HG02970 (cell line): ENCODE data around the gene MTMR12.
"Not testable (repeated sequence)": the region's sequence is repeated elsewhere in the genome, so short reads cannot be mapped to it uniquely, and the experiment has no call there.

Experiments
- ATAC-seq: cut with Tn5 transposase; IDR thresholded peaks from one replicate; pipeline ENCODE4 v1.9.1; 2021; ENCODE audit warnings: mild to moderate bottlenecking, moderate library complexity, moderate number of reproducible peaks; ENCODE audit not compliant: unreplicated experiment, low FRiP score

Gene MTMR12

DNA sequence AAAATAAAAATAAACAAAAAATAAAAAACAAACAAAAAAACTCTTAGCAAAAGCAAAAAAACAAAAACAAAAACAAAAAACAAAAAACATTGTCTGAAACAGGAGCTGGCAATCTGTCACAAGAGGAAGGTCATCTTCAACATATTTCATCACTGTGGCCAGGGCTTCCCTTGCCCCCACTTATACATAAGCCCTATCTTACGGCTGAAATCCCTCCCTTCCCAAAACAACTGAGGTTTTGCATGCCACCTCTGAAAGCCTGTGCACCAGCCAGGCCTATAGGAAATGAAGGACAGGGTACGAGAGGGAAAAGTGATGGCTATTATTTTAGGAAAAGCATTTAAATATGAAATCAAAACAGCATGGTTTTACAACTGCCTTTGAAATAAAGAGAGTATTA is 10.8 kb downstream of the MTMR12 start:
- no peak for ATAC-seq

DNA sequence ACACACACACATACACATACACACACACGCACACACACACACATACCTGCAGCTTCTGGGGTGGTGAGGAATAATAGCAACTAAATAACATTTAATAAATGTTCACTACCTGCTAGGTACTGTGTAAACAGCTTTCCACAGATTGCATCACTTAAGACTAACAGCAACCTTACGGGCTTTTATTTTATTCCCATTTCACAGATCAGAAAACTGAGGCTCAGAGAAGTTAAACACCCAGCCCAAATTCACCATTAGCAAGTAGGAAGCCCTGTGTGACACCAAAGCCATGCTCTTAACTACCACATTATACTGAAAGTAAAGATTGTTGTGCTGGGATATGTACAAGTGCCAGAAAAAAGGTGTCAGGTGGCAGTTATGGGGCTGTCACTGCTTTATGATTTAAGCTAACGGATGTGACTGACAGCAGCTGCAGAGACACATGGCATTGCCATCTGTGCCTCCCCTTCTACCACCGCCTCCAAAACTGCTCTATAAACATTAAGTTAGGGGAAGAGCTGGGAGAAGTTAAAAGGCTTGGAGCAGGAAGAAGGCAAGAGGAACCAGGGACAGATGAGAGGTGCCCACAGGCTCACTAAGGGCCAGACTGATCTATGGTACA is 13.6 kb downstream of the MTMR12 start:
- ATAC-seq, result no peak

DNA sequence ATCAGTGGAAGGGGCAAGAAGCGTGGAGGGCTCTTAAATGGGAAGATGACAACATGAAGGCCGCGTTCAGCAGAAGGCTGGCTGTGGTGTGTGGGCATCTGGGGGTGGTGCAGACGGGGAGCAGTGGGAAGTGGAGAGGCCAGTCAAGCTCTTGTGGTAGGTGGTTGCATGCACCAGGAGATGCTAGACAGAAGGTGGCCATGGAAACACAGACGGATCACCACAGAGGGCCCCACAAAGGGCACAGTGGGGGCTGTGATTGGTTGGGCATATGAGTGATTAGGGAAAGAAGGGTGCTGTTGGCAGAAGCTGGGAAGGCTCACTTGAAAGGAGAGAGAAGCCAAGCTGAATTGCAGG is 14.7 kb downstream of the MTMR12 start:
- ATAC-seq, result no peak

DNA sequence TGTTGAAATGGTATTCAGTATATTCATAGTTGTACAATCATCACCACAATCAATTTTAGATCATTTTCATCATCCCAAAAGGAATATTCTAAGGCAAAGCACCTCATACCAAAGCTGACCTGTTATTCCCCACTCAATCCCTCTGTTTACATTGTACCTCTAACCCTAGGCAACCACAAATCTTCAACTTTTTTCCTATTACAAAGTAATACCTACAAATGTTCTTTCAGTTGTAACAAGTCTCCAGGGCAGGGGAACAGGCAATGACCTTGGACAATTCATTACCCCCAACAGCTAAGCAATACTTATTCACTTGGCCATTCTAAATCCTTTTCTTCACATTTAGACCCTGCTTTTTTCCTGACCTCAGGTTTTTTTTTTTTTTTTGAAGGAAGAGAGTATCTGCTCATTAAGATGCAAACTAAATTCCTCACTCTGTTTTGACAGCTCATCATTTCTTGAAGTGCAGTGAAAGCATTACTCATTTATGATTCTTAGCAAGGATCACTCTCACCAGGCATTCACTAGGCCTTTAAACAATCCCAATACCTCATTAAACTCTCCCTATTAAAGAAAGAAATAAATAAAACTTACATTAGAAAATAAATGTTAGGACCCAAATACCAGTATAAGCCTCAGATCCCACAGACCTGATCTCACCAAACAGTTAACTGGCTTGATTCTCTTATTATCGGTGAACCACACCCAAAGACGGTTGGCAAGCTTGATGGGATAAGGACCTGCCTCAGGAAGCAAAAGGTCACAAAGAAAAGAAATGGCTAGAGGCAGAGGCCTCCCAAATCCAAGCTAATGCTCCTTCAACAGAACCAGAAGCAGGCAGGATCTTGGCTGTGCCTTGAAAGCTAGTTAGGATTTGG is 15.3 kb downstream of the MTMR12 start:
- no peak for ATAC-seq

DNA sequence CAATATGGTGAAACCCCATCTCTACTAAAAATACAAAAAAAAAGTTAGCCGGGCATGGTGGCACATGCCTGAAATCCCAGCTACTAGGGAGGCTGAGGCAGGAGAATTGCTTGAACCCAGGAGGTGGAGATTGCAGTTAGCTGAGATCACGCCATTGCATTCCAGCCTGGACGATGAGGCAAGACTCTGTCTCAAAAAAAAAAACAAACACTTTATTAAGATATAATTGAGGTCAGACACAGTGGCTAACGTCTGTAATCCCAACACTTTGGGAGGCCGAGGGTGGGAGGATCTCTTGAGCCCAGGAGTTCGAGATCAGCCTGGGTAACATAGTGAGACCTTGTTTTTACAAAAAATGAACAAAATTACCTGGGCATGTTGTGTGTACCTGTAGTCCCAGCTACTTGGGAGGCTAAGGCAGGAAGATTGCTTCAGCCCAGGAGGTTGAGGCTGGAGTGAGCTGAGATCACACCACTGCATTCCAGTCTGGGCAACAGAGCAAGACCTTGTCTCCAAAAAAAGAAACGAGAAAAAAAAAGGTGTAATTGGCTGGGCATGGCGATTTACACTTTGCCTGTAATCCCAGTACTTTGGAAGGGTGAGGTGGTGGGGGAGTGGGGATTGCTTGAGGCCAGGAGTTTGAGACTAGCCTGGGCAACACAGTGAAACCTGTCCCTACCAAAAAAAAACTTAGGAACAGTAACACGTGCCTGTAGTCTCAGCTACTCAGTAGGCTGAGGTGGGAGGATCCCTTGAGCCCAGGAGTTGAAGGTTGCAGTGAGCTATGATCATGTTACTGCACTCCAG is 16.6 kb downstream of the MTMR12 start:
- ATAC-seq, result not testable (repeated sequence)

DNA sequence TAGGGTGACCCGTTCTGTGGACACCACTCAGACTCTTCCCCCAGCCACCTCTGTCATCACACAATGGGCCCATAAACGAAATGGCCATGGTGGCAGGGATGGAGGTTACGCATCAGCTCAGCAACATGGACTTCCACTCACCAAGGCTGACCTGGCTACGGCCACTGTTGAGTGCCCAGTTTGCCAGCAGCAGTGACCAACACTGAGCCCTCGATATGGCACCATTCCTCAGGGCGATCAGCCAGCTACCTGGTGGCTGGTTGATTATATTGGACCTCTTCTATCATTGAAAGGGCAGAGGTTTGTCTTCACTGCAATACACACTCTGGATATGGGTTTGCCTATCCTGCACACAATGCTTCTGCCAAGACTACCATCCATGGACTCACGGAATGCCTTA is 21.1 kb downstream of the MTMR12 start:
- ATAC-seq, result no peak

DNA sequence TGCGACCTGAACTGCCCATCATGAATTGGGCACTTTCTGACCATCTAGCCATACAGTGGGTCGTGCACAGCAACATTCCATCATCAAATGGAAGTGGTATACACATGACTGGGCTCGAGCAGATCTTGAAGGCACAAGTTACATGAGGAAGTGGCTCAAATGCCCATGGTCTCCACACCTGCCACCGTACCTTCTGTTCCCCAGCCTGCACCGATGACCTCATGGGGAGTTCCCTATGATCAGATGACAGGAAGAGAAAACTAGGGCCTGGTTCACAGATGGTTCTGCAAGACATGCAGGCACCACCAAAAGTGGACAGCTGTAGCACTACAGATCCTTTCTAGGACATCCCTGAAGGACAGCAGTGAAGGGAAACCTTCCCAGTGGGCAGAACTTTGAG is 21.8 kb downstream of the MTMR12 start:
- ATAC-seq, result no peak

DNA sequence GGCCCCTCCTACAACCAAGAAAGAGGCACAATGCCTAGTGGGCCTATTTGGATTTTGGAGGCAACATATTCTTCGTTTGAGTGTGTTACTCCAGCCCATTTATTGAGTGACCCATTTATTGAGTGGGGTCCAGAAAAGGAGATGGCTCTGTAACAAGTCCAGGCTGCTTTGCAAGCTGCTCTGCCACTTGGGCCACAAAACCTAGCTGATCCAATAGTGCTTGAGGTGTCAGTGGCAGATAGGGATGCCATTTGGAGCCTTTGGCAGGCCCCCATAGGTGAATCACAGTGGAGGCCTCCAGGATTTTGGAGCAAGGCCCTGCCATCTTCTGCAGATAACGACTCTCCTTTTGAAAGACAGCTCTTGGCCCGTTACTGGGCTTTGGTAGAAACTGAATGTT is 22.2 kb downstream of the MTMR12 start:
- ATAC-seq, result not testable (repeated sequence)

DNA sequence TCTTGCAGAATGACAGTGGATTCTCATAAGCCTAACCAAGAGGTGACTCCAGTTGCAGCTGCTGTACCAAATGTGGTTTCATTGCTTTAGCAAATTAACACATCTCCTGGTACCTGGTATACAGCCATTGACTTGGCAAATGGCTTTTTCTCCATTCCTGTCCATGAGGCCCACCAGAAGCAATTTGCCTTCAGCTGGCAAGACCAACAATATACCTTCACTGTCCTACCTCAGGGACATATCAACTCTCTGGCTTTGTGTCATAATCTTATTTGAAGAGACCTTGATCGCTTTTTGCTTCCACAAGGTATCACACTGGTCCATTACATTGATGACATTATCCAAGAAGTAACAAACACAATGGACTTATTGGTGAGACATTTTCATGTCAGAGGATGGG is 22.8 kb downstream of the MTMR12 start:
- not testable (repeated sequence) for ATAC-seq

DNA sequence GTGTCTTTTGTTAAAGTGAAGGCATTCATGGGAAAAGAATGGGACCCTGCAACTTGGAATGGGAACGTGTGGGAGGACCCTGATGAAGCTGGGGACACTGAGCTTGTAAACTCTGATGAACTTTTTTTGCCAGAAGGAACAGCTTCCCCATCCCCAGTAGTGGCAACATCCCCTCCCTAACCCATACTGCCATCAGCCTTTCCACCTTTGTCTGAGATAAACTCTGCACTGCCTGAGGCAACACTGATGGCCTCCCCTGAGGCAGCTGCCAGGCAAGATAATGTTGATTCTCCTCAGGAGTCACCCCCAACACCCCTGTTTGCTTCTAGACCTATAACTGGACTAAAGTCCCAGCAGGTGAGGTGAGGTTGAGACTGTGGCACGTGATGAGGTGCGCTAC is 24.6 kb downstream of the MTMR12 start:
- ATAC-seq, result not testable (repeated sequence)

DNA sequence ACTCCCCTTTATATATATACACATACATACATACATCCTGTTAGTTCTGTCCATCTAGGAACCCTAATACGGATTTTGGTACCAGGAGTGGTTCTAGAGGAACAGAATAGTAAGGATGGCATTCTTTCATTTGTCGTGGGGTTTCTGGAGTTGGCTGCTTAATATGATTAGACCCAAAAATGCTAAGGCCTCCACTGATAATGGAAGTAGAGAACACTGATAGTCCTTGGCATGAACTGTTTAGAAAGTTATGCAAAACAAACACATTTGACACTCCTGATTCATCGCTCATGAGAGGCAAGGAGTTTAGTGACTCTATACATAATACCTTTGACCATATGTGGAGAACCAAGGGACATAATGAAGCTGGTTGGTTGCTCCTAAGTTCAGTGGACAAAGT is 25.2 kb downstream of the MTMR12 start:
- not testable (repeated sequence) for ATAC-seq

DNA sequence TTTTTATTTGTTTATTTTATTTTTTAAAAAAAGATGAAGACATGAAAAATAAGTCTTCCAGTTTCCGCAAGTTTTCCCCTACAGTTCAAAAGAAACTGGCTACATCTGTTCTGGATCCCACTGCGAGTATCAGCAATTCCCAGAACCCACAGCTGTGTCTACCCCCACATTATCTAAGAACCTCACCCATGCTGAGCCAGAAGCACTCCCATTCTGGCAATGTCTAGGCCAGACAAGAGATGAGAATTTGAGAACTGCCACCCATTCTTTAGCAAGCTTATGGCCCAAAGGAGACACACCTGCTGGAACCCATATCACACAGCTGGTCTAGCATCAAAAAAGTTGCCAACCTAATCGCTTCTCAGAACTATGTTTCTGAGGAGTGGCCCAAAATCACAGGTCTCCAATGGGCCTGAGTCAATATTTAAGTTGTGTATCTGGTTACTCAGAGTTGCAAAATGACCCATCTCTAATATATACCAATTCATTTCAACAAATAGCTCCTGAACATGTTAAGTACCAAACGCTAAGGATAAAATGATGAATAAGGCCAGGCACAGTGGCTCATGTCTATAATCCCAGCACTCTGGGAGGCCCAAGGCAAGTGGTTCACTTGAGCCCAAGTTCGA is 27.1 kb downstream of the MTMR12 start:
- no peak for ATAC-seq

DNA sequence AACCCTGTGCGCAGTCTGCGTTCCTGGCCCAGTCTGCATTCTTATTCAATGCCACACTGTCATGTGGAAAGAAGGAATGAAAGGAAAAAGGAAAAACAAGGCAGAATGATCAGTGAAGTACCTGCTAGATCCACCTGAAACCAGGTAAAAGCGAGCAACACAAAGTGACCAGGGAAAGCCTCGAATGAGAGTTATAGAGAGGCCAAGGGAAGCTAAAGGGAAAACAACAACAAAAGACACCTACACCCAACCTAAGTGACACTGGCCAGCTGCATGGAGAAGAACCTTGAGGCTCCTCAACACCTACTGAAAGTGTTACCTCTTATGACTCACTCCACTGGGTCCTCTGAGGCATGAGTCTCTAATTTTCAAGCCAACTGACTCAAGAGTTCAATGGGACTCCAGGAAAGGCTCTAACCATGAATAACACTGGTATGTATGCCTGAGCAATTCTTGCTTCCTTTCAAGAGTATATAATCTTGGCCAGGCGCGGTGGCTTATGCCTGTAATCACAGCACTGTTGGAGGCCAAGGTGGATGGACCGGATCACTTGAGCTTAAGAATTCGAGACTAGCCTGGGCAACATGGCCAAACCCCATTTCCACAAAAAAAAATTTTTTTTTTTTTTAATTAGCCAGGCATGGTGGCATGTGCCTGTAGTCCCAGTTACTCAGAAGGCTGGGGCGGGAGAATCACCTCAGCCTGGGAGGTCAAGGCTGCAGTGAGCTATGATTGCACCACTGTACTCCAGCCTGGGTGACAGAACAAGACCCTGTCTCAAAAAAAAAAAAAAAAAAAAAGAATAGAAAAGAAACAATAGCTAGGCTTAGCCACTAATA is 29.0 kb downstream of the MTMR12 start:
- ATAC-seq, result no peak

DNA sequence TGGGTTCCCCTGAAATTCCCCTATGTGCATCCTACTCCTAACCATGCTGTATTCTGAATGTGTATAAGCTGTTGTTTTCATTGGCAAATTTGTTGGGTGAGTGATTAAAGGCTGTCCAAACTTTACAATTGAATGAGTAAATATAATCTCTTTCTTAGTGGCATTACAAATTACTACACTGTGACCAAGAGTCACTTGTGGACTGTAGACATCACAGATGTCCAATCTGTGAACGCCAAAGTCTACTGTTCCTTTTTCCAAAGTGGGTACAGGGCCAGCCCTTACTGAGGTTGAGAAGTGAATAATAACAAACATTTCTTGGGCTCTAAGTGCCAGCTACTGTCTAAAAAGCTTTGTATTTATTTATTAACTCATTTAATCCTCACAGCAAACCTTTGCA is 29.7 kb downstream of the MTMR12 start:
- no peak for ATAC-seq

DNA sequence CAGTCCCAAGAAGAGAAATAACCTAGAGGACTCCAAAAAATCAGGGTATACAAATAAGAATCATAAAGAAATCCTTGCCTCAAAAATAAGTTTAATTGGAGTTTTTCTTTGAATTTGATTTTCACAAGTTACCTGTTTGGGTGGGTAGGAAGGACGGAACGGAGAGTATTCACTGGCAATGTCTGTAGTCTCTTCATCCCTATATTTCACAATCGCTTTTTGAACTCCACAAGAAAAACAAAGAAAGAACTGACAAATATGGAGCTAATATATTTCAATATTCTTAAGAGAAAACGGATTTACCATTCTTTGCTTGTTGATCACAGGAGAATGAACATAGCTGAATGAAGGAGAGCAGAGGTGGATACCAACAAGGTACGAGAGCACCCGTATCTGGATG is 30.1 kb downstream of the MTMR12 start:
- ATAC-seq, result no peak

DNA sequence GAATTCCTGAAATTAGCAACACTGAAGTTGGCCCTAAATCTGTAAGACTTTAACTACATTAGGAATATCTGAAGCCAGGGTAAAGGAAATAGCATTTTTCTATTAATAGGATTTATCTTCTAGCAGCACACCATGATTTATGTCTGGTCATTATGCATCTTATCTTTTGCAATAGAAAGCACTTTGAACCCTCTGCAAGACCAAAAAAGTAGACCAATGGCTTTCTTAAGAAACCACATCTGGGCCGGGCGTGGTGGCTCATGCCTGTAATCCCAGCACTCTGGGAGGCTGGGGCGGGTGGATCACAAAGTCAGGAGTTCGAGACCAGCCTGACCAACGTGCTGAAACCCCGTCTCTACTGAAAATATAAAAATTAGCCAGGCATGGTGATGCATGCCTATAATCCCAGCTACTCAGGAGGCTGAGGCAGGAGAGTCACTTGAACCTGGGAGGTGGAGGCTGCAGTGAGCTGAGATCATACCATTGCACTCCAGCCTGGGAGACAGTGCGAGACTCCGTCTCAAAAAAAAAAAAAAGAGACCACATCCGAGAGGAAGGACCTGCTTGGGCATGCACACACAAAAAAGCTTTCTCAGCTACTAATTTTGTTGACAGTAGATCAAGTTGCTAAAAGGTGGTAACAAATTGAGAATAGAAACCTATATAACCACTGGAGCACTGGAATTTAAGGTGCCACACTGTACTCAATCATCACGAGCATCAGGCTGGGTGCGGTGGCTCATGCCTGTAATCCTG is 31.2 kb downstream of the MTMR12 start:
- ATAC-seq, result not testable (repeated sequence)

DNA sequence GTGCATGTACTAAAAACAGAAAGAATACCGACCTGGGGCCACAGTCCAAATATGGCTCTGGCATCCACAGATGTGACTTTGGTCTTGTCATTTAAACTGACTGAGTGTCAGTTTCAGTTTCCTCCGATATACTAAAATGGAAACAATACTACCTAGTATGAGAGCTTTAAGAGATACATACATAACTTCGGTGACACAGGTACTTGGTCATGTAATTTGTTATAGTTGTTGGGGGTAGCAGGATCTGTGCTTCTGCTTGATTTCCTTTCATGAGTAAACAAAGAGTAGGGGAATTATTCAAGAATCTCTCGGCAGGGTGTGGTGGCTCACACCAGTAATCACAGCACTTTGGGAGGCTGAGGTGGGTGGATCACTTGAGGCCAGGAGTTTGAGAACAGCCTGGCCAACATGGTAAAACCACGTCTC is 32.1 kb downstream of the MTMR12 start:
- peak; percentile 74 for ATAC-seq

DNA sequence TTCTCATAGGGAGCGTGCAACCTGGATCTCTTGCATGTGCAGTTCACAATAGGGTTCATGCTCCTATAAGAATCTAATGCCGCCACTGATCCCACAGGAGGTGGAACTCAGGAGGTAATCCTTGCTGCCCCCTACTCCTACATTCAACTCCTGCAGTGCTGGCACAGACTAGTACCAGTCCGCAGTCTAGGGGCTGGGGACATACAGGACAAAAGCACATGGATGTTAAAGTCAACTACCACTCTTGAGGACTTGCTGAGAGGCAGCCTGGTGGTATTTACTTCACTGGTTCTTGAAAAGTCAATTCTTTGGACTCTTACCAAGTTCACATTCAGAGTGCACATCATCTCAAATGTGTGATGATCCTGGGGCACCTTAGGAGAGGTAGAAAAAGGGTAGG is 33.0 kb downstream of the MTMR12 start:
- ATAC-seq, result no peak

DNA sequence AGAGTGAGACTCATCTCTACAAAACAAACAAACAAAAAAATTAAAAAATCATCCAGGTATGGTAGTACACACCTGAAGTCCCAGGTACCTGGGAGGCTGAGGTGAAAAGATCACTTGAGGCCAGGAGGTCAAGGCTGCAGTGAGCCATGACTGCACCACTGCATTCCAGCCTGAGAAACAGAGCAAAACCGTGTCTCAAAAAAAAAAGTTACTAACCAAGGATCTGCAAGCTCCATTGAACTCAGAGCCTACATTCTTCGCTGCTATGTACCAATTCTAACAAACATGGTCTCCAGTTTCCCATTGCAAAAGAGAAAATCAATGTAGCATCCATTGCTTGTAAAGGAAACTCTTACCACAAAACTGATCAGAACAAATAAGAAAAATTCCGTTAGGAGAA is 33.5 kb downstream of the MTMR12 start:
- no peak for ATAC-seq
